AG09309 (cell line): ENCODE measurements around the gene PPP1R1C.

Experiments
- DNase-seq: peaks from one replicate; pipeline ENCODE4 v3.0.0-alpha.2; 2010; ENCODE audit warnings: low read depth
- H3K4me3 ChIP-seq: 2 replicates; pipeline ENCODE4 v1.5.1; 2011; ENCODE audit warnings: mild to moderate bottlenecking, low read depth, low read length, moderate library complexity; ENCODE audit not compliant: control insufficient read depth
- CTCF ChIP-seq: IDR thresholded peaks from 2 replicates; pipeline ENCODE4 v1.5.1; 2011; ENCODE audit warnings: mild to moderate bottlenecking, low read depth, low read length, inconsistent platforms; ENCODE audit not compliant: insufficient read depth, control insufficient read depth; ENCODE audit errors: missing control alignments

Gene PPP1R1C

GRCh38 chr2:182033449-182033848, 47.8 kb downstream of the PPP1R1C start:
- no peak overlapping the region for H3K4me3 ChIP-seq
- TF ChIP-seq CTCF = no peak
- DNase-seq = no peak

GRCh38 chr2:182038576-182038975, 52.9 kb downstream of the PPP1R1C start:
- DNase-seq = no peak
- TF ChIP-seq CTCF = no peak
- H3K4me3 ChIP-seq = no peak overlapping the region

GRCh38 chr2:182043021-182043420, 57.4 kb downstream of the PPP1R1C start:
- no peak for TF ChIP-seq CTCF
- DNase-seq = no peak
- no peak overlapping the region for H3K4me3 ChIP-seq

- DNase-seq = no peak
- TF ChIP-seq CTCF = no peak
- H3K4me3 ChIP-seq = no peak overlapping the region
Observed at GRCh38 chr2:182043861-182044260, 58.2 kb downstream of the PPP1R1C start.

DNA sequence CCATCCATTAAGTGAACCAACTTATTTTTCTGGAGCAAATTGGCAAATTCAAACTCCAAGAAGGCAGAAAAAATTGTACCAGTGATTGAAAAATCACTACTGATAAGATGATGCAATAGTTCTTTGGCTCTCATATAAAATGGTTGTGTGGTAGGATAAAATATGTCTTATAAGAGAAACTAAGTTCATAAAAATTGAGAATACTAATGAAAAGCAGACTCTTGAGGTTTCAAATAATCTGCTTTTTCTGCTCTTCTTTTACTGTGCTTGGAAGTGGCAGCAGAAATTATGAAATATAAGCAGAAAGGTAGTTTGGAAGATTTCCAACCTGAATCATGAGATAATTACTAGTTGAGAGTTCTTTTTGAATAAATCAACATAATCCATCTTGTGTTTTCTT, 61.9 kb downstream of the PPP1R1C start:
- no peak overlapping the region for H3K4me3 ChIP-seq
- TF ChIP-seq CTCF = no peak
- peak; percentile 81 for DNase-seq

DNA sequence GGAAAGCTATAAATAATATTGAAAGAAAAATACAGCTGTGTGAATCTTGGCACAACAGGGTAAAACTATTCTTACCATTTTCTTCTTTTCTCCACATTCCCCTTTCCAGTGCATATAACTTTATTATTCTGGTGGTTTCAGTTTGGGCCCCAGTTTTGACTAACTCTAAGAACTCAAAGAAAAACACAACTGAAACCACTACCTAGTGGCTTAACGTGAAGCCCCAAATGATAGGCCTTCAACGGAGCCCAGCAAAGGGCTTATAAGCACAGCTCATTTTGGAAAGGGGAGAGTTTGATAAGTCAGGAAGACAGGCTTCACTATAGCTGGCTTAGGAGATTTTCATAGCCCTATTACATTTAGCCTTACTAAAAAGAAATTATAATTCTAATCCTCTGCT, 62.4 kb downstream of the PPP1R1C start:
- no peak for DNase-seq
- no peak overlapping the region for H3K4me3 ChIP-seq
- no peak for TF ChIP-seq CTCF

DNA sequence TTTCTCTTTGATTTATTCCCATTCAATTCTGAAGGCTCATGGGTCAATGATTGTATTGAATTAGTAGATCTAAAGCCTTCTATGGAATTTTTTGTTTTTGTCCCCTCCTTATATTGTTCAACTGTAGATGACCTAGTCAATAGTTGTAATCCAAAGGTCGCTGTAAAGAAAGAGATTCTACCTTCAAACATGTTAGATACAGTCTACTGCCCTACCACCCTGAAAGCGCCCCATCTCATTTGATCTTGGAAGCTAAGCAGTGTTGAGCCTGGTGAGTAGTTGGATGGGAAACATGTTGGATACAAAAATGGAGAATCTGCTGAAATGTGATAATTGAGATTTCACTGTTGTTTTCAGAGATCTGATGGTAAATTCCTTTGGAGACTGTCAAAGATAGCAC, 63.0 kb downstream of the PPP1R1C start:
- H3K4me3 ChIP-seq = no peak overlapping the region
- DNase-seq = no peak
- no peak for TF ChIP-seq CTCF
